Activated CD4-positive, alpha-beta memory T cell treated with anti-CD3 and anti-CD28 coated beads, Interleukin-2, amount 10 ng/mL, durations not matched to agents 7 days and 5 days (primary cell): ENCODE data around the gene SETD2. TPM values are rescaled to one million over a fixed set of nuclear protein-coding genes. Genes with fewer than 3 reads are reported as not detected.
"Not testable (repeated sequence)": the region's sequence is repeated elsewhere in the genome, so short reads cannot be mapped to it uniquely, and the experiment has no call there.

Experiments
- CTCF ChIA-PET: fragments of 350-600 bp; sonication (Branson Sonifier 250); formaldehyde crosslinking; loops from one replicate; lab custom pipeline; 2021; ENCODE audit warnings: antibody characterized with exemption, inconsistent platforms; lab: Charles Lee
- POLR2A ChIA-PET: fragments of 350-600 bp; sonication (Branson Sonifier 250); formaldehyde crosslinking; loops from one replicate; lab custom pipeline; 2021; ENCODE audit warnings: antibody characterized with exemption; lab: Charles Lee
- DNase-seq: peaks from one replicate; pipeline ENCODE4 v3.0.0-alpha.2; 2020
- H3K27ac Mint-ChIP-seq: one replicate; pipeline ENCODE4 v1.8.0; 2021; ENCODE audit warnings: mild to moderate bottlenecking, mixed read lengths
- H3K27me3 Mint-ChIP-seq: one replicate; pipeline ENCODE4 v1.8.0; 2021; ENCODE audit warnings: mixed read lengths
- H3K36me3 Mint-ChIP-seq: one replicate; pipeline ENCODE4 v1.8.0; 2021; ENCODE audit warnings: low read depth, mixed read lengths
- H3K4me1 Mint-ChIP-seq: one replicate; pipeline ENCODE4 v1.8.0; 2021; ENCODE audit warnings: mixed read lengths
- H3K4me3 Mint-ChIP-seq: one replicate; pipeline ENCODE4 v1.8.0; 2021; ENCODE audit warnings: mild to moderate bottlenecking, mixed read lengths
- H3K9me3 Mint-ChIP-seq: one replicate; pipeline ENCODE4 v1.8.0; 2021; ENCODE audit warnings: mixed read lengths
- total RNA-seq, 2 experiments: library from RNA; stranded (reverse); gene quantifications; one replicate each; pipeline ENCODE4 v1.2.3, GENCODE V29; 2021

Gene SETD2, protein sequence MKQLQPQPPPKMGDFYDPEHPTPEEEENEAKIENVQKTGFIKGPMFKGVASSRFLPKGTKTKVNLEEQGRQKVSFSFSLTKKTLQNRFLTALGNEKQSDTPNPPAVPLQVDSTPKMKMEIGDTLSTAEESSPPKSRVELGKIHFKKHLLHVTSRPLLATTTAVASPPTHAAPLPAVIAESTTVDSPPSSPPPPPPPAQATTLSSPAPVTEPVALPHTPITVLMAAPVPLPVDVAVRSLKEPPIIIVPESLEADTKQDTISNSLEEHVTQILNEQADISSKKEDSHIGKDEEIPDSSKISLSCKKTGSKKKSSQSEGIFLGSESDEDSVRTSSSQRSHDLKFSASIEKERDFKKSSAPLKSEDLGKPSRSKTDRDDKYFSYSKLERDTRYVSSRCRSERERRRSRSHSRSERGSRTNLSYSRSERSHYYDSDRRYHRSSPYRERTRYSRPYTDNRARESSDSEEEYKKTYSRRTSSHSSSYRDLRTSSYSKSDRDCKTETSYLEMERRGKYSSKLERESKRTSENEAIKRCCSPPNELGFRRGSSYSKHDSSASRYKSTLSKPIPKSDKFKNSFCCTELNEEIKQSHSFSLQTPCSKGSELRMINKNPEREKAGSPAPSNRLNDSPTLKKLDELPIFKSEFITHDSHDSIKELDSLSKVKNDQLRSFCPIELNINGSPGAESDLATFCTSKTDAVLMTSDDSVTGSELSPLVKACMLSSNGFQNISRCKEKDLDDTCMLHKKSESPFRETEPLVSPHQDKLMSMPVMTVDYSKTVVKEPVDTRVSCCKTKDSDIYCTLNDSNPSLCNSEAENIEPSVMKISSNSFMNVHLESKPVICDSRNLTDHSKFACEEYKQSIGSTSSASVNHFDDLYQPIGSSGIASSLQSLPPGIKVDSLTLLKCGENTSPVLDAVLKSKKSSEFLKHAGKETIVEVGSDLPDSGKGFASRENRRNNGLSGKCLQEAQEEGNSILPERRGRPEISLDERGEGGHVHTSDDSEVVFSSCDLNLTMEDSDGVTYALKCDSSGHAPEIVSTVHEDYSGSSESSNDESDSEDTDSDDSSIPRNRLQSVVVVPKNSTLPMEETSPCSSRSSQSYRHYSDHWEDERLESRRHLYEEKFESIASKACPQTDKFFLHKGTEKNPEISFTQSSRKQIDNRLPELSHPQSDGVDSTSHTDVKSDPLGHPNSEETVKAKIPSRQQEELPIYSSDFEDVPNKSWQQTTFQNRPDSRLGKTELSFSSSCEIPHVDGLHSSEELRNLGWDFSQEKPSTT (N-terminal part only)
- 10 to 100 TPM; 37.4 to 41.5 TPM for total RNA-seq

DNA sequence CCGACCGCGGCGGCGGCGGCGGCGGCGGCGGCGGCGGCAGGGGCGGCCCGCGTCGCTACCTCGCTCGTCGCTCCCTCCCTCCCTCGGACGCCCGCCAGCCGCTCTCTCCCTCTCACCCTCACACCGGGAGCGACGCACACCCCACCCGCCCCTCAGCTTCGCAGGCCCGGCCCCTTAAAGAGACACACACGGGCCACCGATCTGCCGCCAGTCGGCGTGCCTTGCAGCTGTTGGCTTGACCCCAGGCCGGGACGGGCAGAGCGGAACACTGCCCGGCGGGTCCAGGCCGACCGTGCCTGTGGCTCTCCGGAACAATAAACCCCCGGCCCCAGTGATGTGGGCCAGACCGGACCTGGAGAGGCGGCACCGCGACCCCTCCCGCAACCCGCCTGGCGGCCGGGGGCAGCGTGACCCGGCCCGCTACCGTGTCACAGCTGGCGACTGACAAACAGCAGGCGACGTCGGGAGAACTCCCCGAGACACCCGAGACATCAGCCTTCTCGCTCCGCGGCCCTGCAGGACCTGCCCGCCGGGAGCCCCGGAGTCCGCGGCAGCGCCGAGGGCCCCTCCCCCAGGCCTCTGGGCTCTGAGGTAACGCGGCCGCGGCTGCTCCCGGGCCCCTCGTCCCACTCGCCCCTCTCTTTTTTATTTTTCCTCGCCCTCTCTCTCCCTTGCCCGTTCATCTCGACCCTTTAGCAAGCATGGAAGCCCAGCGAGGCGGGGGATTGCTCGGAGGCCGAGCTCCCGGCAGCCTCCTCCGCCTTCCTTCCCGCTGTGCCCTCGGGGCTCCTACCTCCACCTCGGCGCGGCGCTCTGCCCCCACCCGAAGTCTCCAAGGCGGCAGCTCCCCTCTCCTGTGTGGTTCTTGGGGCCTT is at the start of gene SETD2:
Gene SETD2, minus strand, starts transcription at position 107 of the 875 bp plus-strand sequence. CDS start 189 bp downstream, outside the sequence.
- CTCF ChIA-PET = interaction anchor here (0.7 to 2.1 kb wide), 16 partner anchors 8 to 625 kb away, joined by 3 to 10 read pairs (median 4); partner anchors contain the start of genes KIF9, KLHL18 and PTPN23
- H3K27ac Mint-ChIP-seq = peak within 1 kb of the TSS; percentile 98
- H3K4me3 Mint-ChIP-seq = peak within 1 kb of the TSS; percentile 92
- no peaks in the 10 kb centered on the region for H3K9me3 Mint-ChIP-seq
- peak; percentile 89 for DNase-seq
- H3K27me3 Mint-ChIP-seq = no peaks in the 10 kb centered on the region
- POLR2A ChIA-PET = interaction anchor here (0.6 to 2.9 kb wide), 29 partner anchors 9 to 924 kb away, joined by 3 to 16 read pairs (median 4); partner anchors contain the start of genes CCDC12, KIF9, KLHL18 and NBEAL2
- H3K36me3 Mint-ChIP-seq = peaks cover 32% of the 10 kb centered on the region
- H3K4me1 Mint-ChIP-seq = peaks cover 48% of the 10 kb centered on the region

DNA sequence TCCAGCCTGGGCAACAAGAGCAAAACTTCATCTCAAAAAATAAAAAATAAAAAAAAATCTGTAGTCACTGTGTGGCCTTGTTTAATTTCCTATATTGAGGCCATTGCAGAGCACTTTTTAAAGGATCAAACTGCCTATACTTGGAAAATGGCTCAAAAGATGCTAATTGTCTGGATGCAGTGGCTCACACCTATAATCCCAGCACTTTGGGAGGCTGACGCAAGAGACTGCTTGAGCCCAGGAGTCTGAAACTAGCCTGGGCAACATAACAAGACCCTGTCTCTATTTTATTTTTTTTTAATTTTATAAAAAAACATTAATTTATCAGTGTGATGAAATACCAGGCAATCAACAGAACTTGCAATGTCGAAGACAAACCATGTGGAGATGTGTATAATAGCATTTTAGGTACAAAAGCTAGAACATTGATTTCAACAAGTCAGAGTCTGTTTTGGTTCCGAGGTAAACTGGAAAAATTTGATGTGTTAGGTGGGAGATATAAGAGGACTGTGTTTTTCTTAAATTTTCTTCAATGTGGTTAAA is 47.0 kb upstream of the SETD2 start:
- H3K4me3 Mint-ChIP-seq = no peak overlapping the region
- no peaks in the 10 kb centered on the region for H3K27me3 Mint-ChIP-seq
- ChIA-PET CTCF (no interaction called here), POLR2A (interaction anchor here (1.2 kb wide), 1 partner anchor 11 kb away, joined by 3 read pairs; no protein-coding TSS in a partner anchor)
- H3K9me3 Mint-ChIP-seq = no peaks in the 10 kb centered on the region
- H3K4me1 Mint-ChIP-seq = no peaks in the 10 kb centered on the region
- H3K27ac Mint-ChIP-seq = no peak overlapping the region
- no peaks in the 10 kb centered on the region for H3K36me3 Mint-ChIP-seq
- DNase-seq = no peak

DNA sequence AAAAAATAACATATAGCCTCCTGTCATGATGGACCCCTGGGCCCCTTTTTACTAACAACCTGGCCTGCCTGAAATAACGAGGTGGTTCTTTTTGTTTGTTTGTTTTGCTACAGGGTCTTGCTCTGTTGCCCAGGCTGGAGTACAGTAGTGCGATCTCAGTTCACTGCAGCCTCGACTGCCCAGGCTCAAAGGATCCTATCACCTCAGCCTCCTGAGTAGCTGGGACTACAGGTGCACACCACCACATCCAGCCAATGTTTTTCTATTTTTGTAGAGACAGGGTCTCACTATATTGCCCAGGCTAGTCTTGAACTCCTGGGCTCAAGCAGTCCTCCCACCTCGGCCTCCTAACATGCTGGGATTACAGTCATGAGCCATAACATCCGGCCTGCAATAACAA is 42.1 kb upstream of the SETD2 start:
- H3K9me3 Mint-ChIP-seq, H3K4me3 Mint-ChIP-seq, H3K36me3 Mint-ChIP-seq, H3K4me1 Mint-ChIP-seq, H3K27me3 Mint-ChIP-seq, DNase-seq, CTCF ChIA-PET, POLR2A ChIA-PET, H3K27ac Mint-ChIP-seq: not testable (repeated sequence)

- POLR2A ChIA-PET = no interaction called here
- no peaks in the 10 kb centered on the region for H3K9me3 Mint-ChIP-seq
- H3K4me1 Mint-ChIP-seq = no peaks in the 10 kb centered on the region
- H3K27ac Mint-ChIP-seq = no peak overlapping the region
- CTCF ChIA-PET = no interaction called here
- no peaks in the 10 kb centered on the region for H3K27me3 Mint-ChIP-seq
- no peak for DNase-seq
- H3K4me3 Mint-ChIP-seq = no peak overlapping the region
- H3K36me3 Mint-ChIP-seq = no peaks in the 10 kb centered on the region
These were observed 41.0 kb upstream of the SETD2 start for GRCh38 chr3:47204875-47205274.

DNA sequence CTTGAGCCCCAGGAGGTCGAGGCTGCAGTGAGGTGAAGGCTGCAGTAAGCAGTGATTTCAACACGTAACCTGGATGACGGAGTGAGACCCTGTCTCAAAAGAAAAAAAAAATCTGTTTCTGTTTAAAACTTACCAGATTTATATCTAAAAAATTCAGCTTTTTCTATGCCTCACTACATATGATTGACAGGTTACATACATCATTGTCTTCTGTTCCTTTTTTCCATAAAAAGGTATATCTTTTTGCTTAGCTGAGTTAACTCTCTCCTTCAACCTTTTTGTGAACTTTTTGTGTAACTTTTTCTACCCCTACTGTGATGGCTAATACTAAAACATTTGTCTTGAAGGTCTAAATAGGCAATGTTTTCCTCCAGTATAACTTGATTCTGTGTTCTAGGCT is 38.6 kb upstream of the SETD2 start:
- H3K9me3 Mint-ChIP-seq = no peaks in the 10 kb centered on the region
- POLR2A ChIA-PET = no interaction called here
- H3K4me1 Mint-ChIP-seq = no peaks in the 10 kb centered on the region
- H3K36me3 Mint-ChIP-seq = no peaks in the 10 kb centered on the region
- CTCF ChIA-PET = no interaction called here
- no peaks in the 10 kb centered on the region for H3K27me3 Mint-ChIP-seq
- no peak overlapping the region for H3K27ac Mint-ChIP-seq
- no peak for DNase-seq
- no peak overlapping the region for H3K4me3 Mint-ChIP-seq

DNA sequence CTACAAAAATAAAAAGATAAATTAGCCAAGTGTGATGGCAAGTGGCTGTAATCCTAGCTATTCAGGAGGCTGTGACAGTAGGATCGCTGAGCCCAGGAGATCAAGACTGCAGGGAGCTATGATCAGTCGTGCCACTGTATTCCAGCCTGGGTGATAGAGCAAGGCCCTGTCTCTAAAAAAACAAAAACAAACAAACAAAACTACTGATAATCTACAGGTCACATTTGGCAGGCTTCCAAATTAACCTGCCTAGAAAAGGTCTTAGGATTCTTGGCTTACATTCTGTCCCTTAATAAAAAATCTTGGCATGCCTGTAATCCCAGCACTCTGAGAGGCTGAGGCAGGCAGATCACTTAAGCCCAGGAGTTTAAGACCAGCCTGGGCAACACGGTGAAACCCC is 33.4 kb upstream of the SETD2 start:
- ChIA-PET POLR2A (no interaction called here), CTCF (no interaction called here)
- DNase-seq = no peak
- no peak overlapping the region for H3K27ac Mint-ChIP-seq
- no peaks in the 10 kb centered on the region for H3K4me1 Mint-ChIP-seq
- H3K27me3 Mint-ChIP-seq = no peaks in the 10 kb centered on the region
- peaks cover 3% of the 10 kb centered on the region for H3K9me3 Mint-ChIP-seq
- no peak overlapping the region for H3K4me3 Mint-ChIP-seq
- H3K36me3 Mint-ChIP-seq = no peaks in the 10 kb centered on the region

DNA sequence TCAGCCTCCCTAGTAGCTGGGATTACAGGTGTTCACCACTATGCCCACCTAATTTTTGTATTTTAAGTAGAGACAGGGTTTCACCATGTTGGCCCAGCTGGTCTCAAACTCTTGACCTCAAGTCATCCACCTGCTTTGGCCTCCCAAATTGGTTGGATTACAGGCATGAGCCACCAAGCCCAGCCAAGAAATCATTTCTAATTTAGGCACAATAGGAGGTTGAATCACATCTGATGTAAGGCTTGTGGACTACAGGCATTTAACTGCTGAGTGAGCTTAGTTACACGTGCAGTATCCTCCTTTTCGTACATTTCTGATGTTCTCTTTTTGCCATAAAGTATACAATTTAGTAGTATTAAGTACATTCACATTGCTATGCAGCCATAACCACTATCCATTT is 31.1 kb upstream of the SETD2 start:
- Mint-ChIP-seq H3K4me3 (no peak overlapping the region), H3K27me3 (no peaks in the 10 kb centered on the region), H3K9me3 (peaks cover 3% of the 10 kb centered on the region), H3K27ac (no peak overlapping the region), H3K36me3 (no peaks in the 10 kb centered on the region), H3K4me1 (no peaks in the 10 kb centered on the region)
- DNase-seq = no peak
- ChIA-PET POLR2A (no interaction called here), CTCF (no interaction called here)

DNA sequence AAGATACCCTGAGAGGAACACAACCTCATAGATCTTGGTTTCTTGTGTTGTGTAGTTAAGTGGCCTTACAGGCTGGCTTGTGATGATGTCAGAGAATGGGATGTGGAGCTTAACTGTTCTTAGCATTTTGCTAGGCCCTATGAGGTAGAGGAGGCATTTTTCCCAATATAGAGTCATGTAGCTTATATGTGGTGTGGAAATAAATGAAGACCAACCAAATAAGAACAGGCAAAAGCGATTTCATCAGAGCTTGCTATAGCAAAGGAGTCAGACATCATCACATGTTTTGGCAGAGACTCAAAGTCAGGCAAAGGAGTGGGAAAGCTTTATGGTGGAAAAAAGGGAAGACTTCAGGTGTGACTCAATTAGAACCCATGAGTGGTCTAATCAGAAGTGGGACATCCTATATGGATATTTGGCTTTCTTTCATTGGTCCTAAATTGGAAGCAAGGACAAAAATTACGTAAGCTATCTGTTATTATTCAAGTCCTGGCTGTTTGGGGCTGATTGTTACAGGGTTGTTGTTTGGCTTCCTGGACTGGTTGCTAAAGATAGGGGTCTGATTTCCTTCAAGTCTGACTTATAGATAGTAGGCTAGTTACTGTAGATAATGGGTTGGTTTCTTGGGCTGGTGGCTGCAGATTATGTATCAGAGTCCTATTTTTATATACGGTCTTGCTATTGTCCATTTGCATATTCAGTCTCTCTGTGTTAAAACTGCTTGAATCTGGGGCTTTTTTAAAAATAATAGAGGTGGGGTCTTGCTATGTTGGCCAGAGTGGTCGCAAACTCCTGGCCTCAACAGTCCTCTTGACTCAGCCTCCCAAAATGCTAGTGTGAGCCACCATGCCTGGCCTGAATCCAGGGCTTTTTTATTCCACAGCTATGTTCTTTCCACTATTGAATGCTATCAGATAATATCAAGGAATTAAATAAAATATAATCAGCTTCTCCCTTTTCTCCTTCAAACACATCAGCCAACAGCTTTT is 30.3 kb upstream of the SETD2 start:
- H3K27me3 Mint-ChIP-seq = no peaks in the 10 kb centered on the region
- H3K4me1 Mint-ChIP-seq = no peaks in the 10 kb centered on the region
- no peaks in the 10 kb centered on the region for H3K36me3 Mint-ChIP-seq
- no peak overlapping the region for H3K27ac Mint-ChIP-seq
- no peak overlapping the region for H3K4me3 Mint-ChIP-seq
- CTCF ChIA-PET = no interaction called here
- DNase-seq = no peak
- POLR2A ChIA-PET = no interaction called here
- peaks cover 3% of the 10 kb centered on the region for H3K9me3 Mint-ChIP-seq

GRCh38 chr3:47186285-47186684 is 22.4 kb upstream of the SETD2 start:
- no peak for DNase-seq
- Mint-ChIP-seq H3K9me3 (no peaks in the 10 kb centered on the region), H3K4me3 (no peak overlapping the region), H3K27me3 (no peaks in the 10 kb centered on the region), H3K36me3 (no peaks in the 10 kb centered on the region), H3K4me1 (no peaks in the 10 kb centered on the region), H3K27ac (no peak overlapping the region)
- POLR2A ChIA-PET = no interaction called here
- CTCF ChIA-PET = interaction anchor here (0.6 kb wide), 2 partner anchors 80 to 277 kb away, joined by 3 read pairs; no protein-coding TSS in a partner anchor

DNA sequence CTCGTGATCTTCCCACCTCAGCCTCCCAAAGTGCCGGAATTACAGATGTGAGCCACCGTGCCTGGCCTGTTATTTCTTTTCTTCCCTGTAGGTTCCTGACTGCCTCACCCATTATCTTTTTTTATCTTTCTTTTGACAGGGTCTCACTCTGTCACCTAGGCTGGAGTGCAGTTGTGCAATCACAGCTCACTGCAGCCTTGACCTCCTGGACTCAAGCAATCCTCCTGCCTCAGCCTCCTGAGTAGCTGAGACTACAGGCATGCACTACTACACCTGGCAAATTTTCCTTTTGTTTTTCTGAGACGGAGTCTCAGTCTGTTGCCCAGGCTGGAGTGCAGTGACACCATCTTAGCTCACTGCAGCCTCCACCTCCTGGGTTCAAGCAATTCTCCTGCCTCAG is 17.8 kb upstream of the SETD2 start:
- H3K27me3 Mint-ChIP-seq, DNase-seq, H3K9me3 Mint-ChIP-seq, H3K27ac Mint-ChIP-seq, CTCF ChIA-PET, H3K4me3 Mint-ChIP-seq, H3K4me1 Mint-ChIP-seq, H3K36me3 Mint-ChIP-seq: not testable (repeated sequence)
- POLR2A ChIA-PET = interaction anchor here (0.6 to 0.9 kb wide), 2 partner anchors 19 to 228 kb away, joined by 3 to 4 read pairs; no protein-coding TSS in a partner anchor

DNA sequence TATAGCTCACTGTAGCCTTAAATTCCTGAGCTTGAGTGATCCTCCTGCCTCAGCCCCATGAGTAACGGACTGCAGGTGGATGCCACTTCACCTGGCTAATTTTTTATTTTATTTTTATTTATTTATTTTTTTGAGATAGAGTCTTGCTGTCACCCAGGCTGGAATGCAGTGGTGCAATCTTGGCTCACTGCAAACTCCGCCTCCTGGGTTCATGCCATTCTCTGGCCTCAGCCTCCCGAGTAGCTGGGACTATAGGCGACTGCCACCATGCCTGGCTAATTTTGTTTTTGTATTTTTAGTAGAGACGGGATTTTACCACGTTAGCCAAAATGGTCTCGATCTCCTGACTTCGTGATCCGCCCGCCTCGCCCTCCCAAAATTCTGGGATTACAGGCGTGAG is 16.1 kb upstream of the SETD2 start:
- H3K4me1 Mint-ChIP-seq, DNase-seq, H3K9me3 Mint-ChIP-seq, H3K27ac Mint-ChIP-seq, H3K27me3 Mint-ChIP-seq, POLR2A ChIA-PET, H3K4me3 Mint-ChIP-seq, H3K36me3 Mint-ChIP-seq: not testable (repeated sequence)
- CTCF ChIA-PET = interaction anchor here (1.1 kb wide), 1 partner anchor 15 kb away, joined by 3 read pairs; no protein-coding TSS in a partner anchor
